Effector memory CD8-positive, alpha-beta T cell (primary cell): Measurements from ENCODE around the gene PPP1R14D.

Experiments
- ATAC-seq: fragments of 150-1000 bp; cut with Tn5 transposase; replicated peaks from 2 replicates; pipeline ENCODE4 v1.10.0; 2021; ENCODE audit warnings: mild to moderate bottlenecking, moderate library complexity
- DNase-seq, 3 experiments: peaks; one replicate each; pipeline ENCODE4 v3.0.0; 2021
- H3K27ac Mint-ChIP-seq, 2 donors: one replicate each; pipeline ENCODE4 v1.8.0; 2022; ENCODE audit warnings: mild to moderate bottlenecking in 2 of 2, mixed read lengths in 2 of 2, moderate library complexity in 2 of 2
- H3K27me3 Mint-ChIP-seq, 2 donors: one replicate each; pipeline ENCODE4 v1.8.0; 2022; ENCODE audit warnings: mixed read lengths in 2 of 2
- H3K36me3 Mint-ChIP-seq: one replicate; pipeline ENCODE4 v1.8.0; 2022; ENCODE audit warnings: mild to moderate bottlenecking, moderate library complexity, mixed read lengths; ENCODE audit not compliant: insufficient read depth
- H3K4me1 Mint-ChIP-seq, 2 donors: one replicate each; pipeline ENCODE4 v1.8.0; 2022; ENCODE audit warnings: low read depth in 2 of 2, mixed read lengths in 2 of 2
- H3K4me3 Mint-ChIP-seq, 2 donors: one replicate each; pipeline ENCODE4 v1.8.0; 2022; ENCODE audit warnings: mild to moderate bottlenecking in 2 of 2, mixed read lengths in 2 of 2, moderate library complexity in 2 of 2
- H3K9me3 Mint-ChIP-seq, 2 donors: one replicate each; pipeline ENCODE4 v1.8.0; 2022; ENCODE audit warnings: mixed read lengths in 2 of 2

PPP1R14D gene

GRCh38 chr15:40823572-40824343 is 4.8 kb downstream of the PPP1R14D start:
- no peak overlapping the region for H3K4me3 Mint-ChIP-seq
- no peak overlapping the region for H3K27ac Mint-ChIP-seq
- no peaks in the 10 kb centered on the region for H3K36me3 Mint-ChIP-seq
- ATAC-seq = no peak
- DNase-seq = no peak
- H3K27me3 Mint-ChIP-seq = peaks cover 8 to 19% of the 10 kb centered on the region in 2 donors
- H3K9me3 Mint-ChIP-seq = no peaks in the 10 kb centered on the region
- H3K4me1 Mint-ChIP-seq = no peaks in the 10 kb centered on the region

GRCh38 chr15:40821195-40821594 is 7.3 kb downstream of the PPP1R14D start:
- Mint-ChIP-seq H3K27ac (peak overlapping the region in 1 of 2 donors; percentile 23), H3K9me3 (no peaks in the 10 kb centered on the region), H3K4me1 (no peaks in the 10 kb centered on the region), H3K4me3 (no peak overlapping the region), H3K27me3 (peaks cover 0 to 19% of the 10 kb centered on the region in 2 donors), H3K36me3 (no peaks in the 10 kb centered on the region)
- DNase-seq (no peak), ATAC-seq (no peak)

DNA sequence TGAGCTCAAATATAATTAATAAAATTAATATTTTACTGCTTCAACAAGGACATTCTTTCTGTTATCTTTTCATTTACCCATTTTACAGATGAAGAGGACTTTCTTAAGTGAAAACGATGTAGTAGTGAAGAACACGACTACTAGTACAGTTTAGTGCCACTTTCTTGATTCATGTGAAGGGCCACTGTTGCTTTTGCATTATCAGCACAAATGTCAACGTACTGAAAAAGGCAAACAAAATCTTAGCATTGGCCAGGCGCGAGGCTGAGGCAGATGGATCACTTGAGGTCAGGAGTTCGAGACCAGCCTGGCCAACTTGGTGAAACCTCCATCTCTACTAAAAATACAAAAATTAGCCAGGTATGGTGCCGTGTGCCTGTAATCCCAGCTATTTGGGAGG is 9.5 kb downstream of the PPP1R14D start:
- Mint-ChIP-seq H3K4me3 (no peak overlapping the region), H3K4me1 (no peaks in the 10 kb centered on the region), H3K27ac (no peak overlapping the region), H3K27me3 (peaks cover 0 to under 1% of the 10 kb centered on the region in 2 donors), H3K36me3 (no peaks in the 10 kb centered on the region), H3K9me3 (no peaks in the 10 kb centered on the region)
- no peak for DNase-seq
- ATAC-seq = no peak

GRCh38 chr15:40815042-40815698 is 13.3 kb downstream of the PPP1R14D start:
- Mint-ChIP-seq H3K9me3 (no peaks in the 10 kb centered on the region), H3K27ac (no peak overlapping the region), H3K4me3 (no peak overlapping the region), H3K4me1 (no peaks in the 10 kb centered on the region), H3K27me3 (no peaks in the 10 kb centered on the region), H3K36me3 (peaks cover 4% of the 10 kb centered on the region)
- no peak for ATAC-seq
- DNase-seq = no peak

DNA sequence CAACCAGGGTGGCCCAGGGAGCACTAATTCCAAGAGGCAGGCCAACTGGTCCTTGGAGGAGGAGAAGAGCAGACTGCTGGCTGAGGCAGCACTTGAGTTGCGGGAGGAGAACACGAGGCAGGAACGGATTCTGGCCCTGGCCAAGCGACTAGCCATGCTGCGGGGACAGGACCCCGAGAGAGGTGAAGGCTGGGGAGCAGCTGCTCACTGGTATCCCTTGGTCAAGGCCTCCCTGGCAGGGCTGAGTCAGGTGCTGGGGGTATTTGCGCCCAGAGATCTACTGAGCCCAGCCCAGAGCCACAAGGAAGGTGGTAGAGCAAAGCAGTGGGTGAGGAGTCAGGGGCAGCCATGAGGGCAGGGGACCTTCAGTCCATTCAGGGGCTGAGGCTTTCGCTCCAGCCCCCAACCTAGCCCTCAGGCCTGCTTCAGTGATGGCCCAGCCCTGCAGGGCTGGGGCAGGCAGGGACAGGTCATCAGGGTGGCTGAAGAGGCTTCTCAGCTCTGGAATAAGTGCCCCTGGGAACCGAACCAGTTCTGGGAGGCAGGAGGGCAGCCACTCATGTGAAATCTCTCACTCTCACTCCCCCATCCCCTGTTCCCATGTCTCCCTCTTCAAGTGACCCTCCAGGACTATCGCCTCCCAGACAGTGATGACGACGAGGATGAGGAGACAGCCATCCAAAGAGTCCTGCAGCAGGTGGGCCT is 15.6 kb downstream of the PPP1R14D start:
- H3K9me3 Mint-ChIP-seq = no peaks in the 10 kb centered on the region
- H3K4me1 Mint-ChIP-seq = peaks cover 4 to 8% of the 10 kb centered on the region in 2 donors
- no peaks in the 10 kb centered on the region for H3K27me3 Mint-ChIP-seq
- ATAC-seq (no peak), DNase-seq (no peak)
- peaks cover 7% of the 10 kb centered on the region for H3K36me3 Mint-ChIP-seq
- no peak overlapping the region for H3K4me3 Mint-ChIP-seq
- no peak overlapping the region for H3K27ac Mint-ChIP-seq

- no peaks in the 10 kb centered on the region for H3K27me3 Mint-ChIP-seq
- no peaks in the 10 kb centered on the region for H3K9me3 Mint-ChIP-seq
- H3K27ac Mint-ChIP-seq = no peak overlapping the region
Observed at GRCh38 chr15:40808861-40809450, 19.6 kb downstream of the PPP1R14D start.

GRCh38 chr15:40807888-40808461 is 20.5 kb downstream of the PPP1R14D start:
- H3K9me3 Mint-ChIP-seq = no peaks in the 10 kb centered on the region
- no peak overlapping the region for H3K27ac Mint-ChIP-seq
- H3K36me3 Mint-ChIP-seq = peaks cover 7% of the 10 kb centered on the region
- no peaks in the 10 kb centered on the region for H3K27me3 Mint-ChIP-seq
- DNase-seq (no peak), ATAC-seq (no peak)
- peaks cover 12 to 15% of the 10 kb centered on the region in 2 donors for H3K4me1 Mint-ChIP-seq
- peak overlapping the region; percentile 92 for H3K4me3 Mint-ChIP-seq

More at GRCh38 chr15:40808861-40809450, 19.6 kb downstream of the PPP1R14D start:
- no peak for ATAC-seq
- Mint-ChIP-seq H3K4me3 (peak overlapping the region; percentile 92), H3K4me1 (peaks cover 12 to 15% of the 10 kb centered on the region in 2 donors), H3K36me3 (peaks cover 7% of the 10 kb centered on the region)
- no peak for DNase-seq

GRCh38 chr15:40807028-40807887 is 21.2 kb downstream of the PPP1R14D start, which contains the start of the genes DNAJC17 and ZFYVE19:
Gene DNAJC17, minus strand, starts transcription at chr15:40807473. Its CDS starts 27 bp downstream, at chr15:40807446.
Gene ZFYVE19, plus strand, starts transcription at chr15:40807089. Its CDS starts 501 bp downstream, at chr15:40807590.
- no peaks in the 10 kb centered on the region for H3K9me3 Mint-ChIP-seq
- H3K4me3 Mint-ChIP-seq = peak within 1 kb of the TSS; percentile 92
- H3K36me3 Mint-ChIP-seq = peaks cover 7% of the 10 kb centered on the region
- peaks cover 14 to 15% of the 10 kb centered on the region in 2 donors for H3K4me1 Mint-ChIP-seq
- peak within 1 kb of the TSS; percentile 91 for H3K27ac Mint-ChIP-seq
- peak; percentile 97 for ATAC-seq
- no peaks in the 10 kb centered on the region for H3K27me3 Mint-ChIP-seq
- peak; percentile 89 to 91 (median 91) for DNase-seq

DNA sequence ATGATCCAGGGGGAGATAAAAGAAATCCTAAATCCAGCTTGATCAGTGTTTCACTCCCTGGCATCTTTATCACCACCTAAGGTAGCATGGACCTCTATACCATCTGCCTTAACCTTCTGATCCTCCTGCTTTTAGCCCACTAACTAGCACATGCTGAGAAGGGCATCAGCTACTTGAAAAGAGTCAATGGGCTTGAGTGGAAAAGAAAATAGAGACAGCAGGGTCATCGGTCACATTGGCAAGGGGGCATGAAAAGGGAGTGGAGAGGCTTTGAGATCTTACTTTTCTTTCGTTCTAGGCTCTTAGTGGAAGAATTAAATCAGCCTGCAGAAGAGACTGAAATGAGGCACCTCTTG is 21.9 kb downstream of the PPP1R14D start:
- Mint-ChIP-seq H3K27me3 (no peaks in the 10 kb centered on the region), H3K9me3 (no peaks in the 10 kb centered on the region), H3K4me1 (peaks cover 18% of the 10 kb centered on the region in 2 donors), H3K36me3 (peaks cover 7% of the 10 kb centered on the region), H3K27ac (peak overlapping the region; percentile 91), H3K4me3 (peak overlapping the region; percentile 92)
- ATAC-seq = no peak
- no peak for DNase-seq

GRCh38 chr15:40803688-40804087 is 24.8 kb downstream of the PPP1R14D start:
- Mint-ChIP-seq H3K9me3 (no peaks in the 10 kb centered on the region), H3K36me3 (peaks cover 11% of the 10 kb centered on the region), H3K4me3 (no peak overlapping the region), H3K4me1 (peaks cover 24 to 29% of the 10 kb centered on the region in 2 donors), H3K27me3 (no peaks in the 10 kb centered on the region), H3K27ac (peak overlapping the region; percentile 3 to 4)
- ATAC-seq = no peak
- no peak for DNase-seq

GRCh38 chr15:40803076-40803475 is 25.4 kb downstream of the PPP1R14D start:
- DNase-seq (no peak), ATAC-seq (no peak)
- Mint-ChIP-seq H3K36me3 (peaks cover 13% of the 10 kb centered on the region), H3K27me3 (no peaks in the 10 kb centered on the region), H3K4me3 (no peak overlapping the region), H3K27ac (peak overlapping the region; percentile 3 to 4), H3K4me1 (peaks cover 27 to 29% of the 10 kb centered on the region in 2 donors), H3K9me3 (no peaks in the 10 kb centered on the region)

DNA sequence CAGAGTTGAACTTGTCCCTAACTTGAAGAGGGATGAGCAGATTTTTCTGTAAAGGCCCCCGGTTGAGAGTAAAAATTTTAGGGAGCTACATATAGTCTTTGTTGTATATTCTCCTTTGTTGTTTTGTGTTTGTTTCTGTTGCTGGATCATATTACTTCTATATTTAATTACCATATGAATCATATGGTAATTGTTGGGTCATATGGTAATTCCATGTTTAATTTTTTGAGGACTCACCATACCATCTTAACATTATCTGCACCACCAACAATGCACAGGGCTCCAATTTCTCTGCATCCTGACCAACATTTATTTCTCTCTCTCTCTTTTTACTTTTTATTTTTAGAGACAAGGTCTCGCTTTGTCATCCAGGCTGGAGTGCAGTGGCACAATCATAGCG is 29.0 kb downstream of the PPP1R14D start:
- Mint-ChIP-seq H3K36me3 (peaks cover 15% of the 10 kb centered on the region), H3K9me3 (no peaks in the 10 kb centered on the region), H3K27ac (peak overlapping the region in 1 of 2 donors; percentile 8), H3K4me1 (peaks cover 22 to 34% of the 10 kb centered on the region in 2 donors), H3K4me3 (no peak overlapping the region), H3K27me3 (no peaks in the 10 kb centered on the region)
- ATAC-seq (no peak), DNase-seq (no peak)
